GM19240 (cell line): ENCODE results near the gene IL1RAP.
"Not testable (repeated sequence)": the region's sequence is repeated elsewhere in the genome, so short reads cannot be mapped to it uniquely, and the experiment has no call there.

ENCODE experiments used
- DNase-seq: peaks from one replicate; pipeline ENCODE4 v3.0.0; 2011; ENCODE audit warnings: low spot score; ENCODE audit not compliant: insufficient read length

Gene IL1RAP

DNA sequence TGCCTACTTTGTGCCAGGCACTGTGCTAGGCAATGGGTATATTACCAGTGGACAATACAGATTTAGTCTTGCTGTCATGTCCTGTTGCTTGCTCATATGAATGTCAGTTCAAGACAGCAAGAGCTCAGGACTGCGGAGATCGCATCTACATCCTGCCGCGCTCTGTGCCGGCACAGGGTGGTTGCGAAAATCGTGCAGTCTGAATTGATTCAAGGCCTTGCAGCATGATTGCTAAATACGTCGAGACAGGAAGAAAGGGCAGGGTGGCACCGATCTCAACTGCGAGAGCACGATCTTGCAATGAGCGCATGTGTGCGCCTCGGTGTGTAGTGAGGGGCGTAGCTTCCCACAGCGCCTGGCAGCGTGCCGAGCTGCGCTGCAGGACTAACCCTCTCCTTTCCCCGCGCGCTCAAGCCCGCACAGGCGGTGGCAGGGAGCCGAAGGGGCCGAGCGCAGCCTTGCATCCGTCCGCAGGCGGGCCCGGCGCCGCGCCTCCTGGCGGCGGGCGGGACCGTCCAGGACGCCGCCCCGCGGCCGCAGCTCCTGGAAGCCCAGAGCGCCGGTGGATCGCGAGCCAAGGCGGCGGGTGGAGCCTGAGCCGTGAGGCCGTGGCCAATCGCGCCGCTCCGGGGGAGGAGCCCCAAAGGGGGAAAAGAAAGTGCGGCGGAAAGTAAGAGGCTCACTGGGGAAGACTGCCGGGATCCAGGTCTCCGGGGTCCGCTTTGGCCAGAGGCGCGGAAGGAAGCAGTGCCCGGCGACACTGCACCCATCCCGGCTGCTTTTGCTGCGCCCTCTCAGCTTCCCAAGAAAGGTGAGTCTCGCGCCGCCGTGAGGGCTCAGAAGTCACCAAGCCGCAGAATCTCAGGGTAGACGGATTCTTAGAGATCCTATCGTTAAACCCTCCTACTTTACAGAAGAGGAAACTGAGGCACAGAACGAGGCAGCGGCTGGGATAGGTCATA lies at the start of gene IL1RAP:
TSS of gene IL1RAP (plus strand) at position 677 of the 962 bp plus-strand sequence. CDS start 50,205 bp downstream, outside the sequence.
- DNase-seq: peak; percentile 75

DNA sequence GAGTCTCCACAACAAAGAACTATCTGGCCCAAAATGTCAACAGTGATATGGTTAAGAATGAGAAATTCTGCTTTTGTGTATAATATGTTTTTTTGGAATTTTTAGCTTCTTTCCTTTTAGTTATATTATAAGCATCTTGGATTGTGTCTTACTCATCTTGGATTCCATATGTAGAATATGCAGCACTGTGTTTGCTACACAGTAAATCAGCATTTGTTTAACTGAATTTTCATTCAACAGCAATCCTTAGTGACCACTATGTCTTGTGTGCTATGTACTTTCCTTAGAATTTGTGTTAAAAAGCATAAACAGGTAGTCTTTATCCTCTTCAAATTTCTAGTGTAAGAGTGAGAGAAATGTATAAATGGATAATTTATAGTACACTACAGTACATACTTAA lies 46.0 kb upstream of the IL1RAP start:
- DNase-seq: no peak

DNA sequence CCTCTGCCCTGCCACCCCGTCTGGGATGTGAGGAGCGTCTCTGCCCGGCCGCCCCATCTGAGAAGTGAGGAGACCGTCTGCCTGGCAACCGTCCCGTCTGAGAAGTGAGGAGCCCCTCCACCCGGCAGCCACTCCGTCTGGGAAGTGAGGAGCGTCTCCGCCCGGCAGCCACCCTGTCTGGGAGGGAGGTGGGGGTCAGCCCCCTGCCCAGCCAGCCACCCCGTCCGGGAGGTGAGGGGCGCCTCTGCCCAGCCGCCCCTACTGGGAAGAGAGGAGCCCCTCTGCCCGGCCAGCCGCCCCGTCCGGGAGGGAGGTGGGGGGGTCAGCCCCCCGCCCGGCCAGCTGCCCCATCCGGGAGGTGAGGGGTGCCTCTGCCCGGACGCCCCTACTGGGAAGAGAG lies 40.6 kb upstream of the IL1RAP start:
- DNase-seq: not testable (repeated sequence)

DNA sequence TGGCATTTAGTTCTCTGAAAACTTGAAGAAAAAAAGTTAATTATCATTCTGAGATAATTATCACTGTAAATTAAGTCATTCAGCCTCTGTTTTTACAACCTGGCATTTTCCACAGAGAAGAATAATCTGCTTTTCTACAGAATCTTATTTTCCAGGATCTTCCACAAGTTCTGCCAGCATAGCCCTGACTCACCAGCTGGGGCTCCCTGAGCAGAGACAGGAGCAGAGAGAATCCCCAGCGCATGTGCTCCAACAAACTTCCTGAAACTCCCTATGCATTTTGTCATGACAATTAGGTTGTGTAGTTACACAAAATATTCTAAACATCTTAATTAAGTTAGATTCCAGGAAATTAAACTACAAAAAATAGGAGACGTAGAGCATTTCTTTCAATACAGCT lies 32.1 kb upstream of the IL1RAP start:
- no peak for DNase-seq

DNA sequence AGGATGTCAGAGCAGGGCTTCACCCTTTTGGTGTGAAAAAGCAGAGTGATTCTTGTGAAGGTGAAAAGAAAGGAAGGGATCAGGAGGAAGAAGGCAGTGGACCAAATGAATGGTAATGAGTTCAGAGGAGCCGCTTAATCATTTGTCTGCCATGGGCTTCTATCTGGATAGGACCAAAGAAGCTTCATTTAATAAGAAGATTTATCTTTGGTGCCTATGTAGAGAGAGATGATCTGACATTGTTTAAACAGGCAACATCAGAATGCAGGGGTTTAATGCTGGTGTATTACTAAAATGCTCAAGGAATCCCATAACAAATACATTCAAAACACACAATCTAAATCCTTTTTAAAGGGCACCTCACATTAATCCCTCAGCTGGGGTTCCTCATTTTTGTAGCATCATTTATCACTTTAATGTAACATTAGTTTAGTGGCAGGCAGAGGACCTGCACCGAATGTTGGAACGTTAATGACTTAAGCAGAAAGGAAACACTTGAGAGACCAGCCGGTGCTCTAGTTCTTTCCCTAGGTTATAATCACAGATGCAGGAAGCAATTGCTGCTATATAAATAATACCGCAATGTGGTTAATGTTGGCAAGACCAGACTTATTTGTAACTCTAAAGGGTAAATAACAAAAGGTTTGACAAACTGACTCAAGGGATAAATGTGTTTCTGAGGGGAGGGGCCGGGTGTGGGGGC lies 27.9 kb upstream of the IL1RAP start:
- no peak for DNase-seq

DNA sequence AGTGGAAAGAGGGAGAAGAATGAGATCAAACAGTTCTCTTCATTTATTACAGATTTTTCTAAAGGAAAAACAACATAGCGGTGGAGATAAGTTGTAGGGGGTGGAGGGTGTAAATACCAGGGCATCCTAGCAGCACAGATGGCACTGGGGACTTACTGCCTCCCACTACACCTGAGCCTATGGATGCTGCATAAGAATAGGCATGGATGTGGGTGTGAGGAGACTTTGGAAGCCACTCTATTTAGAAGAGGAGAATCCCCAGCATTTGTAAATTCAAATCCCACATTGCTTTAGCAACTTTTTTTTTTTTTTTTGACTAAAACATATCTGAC lies 27.4 kb upstream of the IL1RAP start:
- DNase-seq: no peak

GRCh38 chr3:190486908-190487607 lies 26.8 kb upstream of the IL1RAP start:
- DNase-seq: no peak

DNA sequence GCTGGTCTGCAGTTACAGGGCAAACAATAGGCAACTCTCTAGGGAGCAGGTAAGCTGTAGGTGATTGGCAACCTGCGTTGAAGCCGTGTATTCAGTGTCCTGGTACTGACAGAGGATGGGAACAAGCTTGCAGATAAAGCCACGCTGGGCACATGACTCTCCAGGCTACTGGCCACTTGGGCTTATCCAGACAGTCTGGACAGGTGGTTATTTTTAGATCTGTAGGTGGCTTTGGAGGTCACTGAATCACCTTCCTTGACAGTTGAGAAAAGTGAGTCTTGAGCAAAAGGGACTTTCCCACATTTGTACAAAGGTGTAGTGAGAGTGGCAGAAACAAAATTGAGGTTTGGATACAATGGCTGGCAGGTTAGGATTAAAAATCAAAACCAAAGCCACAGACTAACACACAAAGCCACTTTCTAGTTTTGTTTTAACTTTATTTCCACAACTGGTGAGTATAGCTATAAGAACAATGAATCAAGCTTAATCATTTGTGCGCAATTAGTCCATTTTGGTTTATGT lies 22.3 kb upstream of the IL1RAP start:
- no peak for DNase-seq

DNA sequence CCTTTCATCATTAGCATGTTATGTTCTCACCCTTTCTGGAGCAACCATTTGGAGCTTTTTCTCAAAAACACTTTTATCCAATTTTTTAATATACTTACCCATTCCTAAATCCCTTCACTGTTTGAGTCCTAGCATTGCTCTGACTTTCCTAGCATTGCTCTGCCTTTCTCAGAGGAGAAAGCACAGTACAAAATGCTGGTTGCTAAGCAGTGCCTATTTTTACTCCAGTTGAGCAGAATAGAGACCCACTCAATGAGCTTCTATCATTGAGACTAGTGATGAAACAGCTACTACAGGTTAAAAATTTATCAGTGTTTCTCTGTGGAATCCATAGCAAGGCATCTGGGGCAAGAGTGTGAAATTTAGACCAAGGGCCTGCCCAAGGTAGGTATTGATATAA lies 21.8 kb upstream of the IL1RAP start:
- no peak for DNase-seq

DNA sequence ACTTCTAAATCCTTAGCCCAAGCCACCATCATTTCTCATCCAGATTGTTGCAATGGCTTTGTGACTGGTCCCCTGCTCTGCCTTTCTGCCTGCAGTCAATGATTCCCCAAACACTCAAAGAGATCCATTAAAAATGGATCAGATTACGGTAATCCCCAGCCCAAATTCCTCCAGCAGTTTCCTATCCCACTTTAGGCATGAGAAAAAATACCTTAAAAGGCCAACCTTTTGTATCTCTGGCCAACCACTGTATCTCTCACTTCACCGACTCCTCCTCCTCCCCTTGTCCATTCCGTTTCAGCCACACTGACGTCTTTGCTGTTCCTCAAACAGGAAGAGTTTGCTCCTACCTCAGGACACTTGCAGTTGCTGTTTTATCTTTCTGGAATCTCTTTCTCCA lies 20.9 kb upstream of the IL1RAP start:
- DNase-seq: no peak

DNA sequence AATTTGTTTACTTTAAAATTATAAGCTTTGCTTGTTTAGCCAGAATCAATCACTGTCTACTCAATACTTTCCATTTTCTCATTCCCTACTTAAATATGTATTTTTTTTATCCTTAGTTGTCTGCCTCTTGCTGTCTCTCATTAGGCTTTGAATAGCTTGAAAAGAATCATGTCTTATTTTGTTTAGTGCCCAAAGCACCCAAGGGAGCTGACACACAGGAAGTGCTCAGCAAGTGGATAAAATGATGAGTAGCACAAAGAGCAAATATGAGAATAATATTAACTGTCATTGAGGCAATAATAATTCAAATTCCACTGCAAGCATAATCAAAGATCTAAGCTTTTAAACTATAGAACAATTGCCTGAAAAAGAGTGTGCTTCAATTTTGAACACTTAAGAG lies 19.0 kb upstream of the IL1RAP start:
- DNase-seq: no peak

- no peak for DNase-seq
Measured at GRCh38 chr3:190495354-190495753, 18.5 kb upstream of the IL1RAP start.

DNA sequence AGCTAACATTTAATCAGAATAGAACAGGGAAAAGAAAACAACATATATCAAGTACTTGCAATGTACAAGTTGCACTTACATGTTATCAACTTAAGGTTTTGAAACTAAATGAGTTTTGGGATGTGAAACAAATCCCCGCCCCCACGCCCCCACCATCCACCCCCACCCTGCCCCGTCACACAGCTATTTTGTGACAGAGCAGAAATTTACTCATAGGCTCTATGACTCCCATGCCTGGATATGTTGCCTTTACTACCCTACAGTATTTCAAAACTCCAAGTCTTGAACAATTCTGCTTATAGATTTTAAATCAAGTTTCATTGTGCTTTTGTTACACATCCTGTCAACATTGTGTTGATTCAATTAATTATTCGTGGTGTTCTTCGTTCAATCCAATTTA lies 18.1 kb upstream of the IL1RAP start:
- no peak for DNase-seq

DNA sequence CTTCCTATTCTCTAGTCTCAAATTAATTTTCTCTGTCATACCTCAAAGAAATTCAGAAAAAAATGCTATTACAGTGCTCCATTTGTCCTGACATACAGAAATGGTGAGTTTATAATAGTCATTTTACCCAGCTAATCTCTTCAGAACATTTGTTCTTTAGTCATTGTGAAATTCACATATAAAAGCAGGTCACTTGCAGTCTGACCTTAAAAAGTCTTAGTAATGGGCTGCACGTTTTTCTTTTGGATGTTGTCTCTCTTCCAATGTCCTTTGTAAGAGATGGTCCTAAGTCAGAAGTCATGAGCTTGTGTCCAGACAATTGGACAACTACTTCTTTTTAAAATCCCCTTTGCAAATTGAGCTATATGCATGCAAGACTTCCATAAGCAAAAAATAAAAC lies 17.0 kb upstream of the IL1RAP start:
- DNase-seq: no peak

GRCh38 chr3:190497811-190498210 lies 16.1 kb upstream of the IL1RAP start:
- DNase-seq: no peak

- no peak for DNase-seq
Measured at GRCh38 chr3:190498293-190498692, 15.6 kb upstream of the IL1RAP start.

DNA sequence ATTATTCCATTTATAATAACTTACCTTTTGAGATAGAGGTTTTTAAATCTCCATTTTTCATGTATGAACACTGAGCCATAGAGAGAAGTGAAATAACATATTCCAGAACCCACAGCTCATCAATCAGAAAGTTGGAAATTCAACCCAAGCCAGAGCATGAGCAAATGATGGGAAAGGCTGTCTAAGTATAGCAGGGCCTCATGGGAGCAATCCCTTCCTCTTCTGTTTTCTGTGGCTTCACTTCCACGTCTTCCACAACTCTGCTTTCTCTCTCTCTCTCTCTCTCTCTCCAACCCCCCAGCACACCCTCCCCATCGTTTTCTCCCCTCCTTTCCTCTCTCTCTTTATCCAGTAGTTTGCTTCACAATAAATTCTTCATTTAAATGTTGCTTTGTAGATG lies 14.8 kb upstream of the IL1RAP start:
- DNase-seq: no peak

DNA sequence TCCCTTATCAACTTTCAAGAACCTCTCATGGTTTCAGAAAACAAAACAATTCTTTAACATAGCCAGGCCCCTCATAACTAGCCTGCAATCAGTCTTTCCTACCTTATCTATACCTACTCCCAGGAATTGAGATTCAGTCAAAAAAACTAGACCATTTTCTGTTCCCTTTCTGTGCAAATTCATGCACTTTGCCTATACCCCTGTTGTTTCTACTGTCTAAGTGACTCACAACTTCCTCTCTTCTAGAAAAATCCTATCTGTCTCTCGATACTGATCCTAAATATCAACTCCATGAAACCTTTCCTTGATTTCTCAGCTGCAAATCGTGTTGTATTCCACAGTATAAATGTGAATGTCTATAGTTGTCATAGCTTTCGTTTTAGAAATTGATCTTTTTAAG lies 10.9 kb upstream of the IL1RAP start:
- DNase-seq: no peak

DNA sequence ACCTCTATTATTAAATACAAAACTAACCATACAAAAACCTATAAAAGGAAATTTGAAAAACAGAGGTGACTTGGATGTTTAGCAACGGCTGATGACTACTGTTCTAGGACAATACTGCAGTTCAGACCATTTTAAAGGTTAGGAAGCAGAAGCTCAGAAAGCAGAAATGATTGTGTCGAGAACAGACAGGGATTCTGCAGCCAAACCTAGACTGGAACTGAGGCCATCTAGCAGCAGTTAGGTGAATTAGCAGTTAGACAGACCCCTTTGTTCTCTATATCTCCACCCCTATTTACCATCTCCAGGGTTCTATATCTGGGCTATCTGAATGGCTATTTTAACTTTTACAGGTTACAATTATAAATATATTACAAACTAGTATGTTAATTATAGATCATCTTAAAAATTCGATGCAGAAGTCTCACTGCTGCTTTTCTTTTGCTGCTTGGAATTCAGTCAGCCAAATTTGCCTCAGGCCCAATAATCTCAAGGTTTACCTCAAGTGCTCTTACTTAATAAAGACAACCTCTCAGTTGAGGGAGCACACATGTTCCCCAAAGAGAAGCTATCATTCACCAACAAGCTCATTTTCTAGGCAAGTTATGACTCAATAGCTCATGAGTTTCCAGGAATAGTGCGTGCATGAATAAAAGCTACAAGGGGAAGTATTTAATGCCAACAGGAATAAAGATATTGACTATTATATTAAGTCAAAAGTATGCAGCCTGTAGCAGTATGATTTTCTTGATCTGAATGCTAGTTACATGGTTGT lies 9.3 kb upstream of the IL1RAP start:
- DNase-seq: no peak

- DNase-seq: no peak
Measured at GRCh38 chr3:190505381-190506003, 8.4 kb upstream of the IL1RAP start.

GRCh38 chr3:190506271-190506670 lies 7.6 kb upstream of the IL1RAP start:
- DNase-seq: no peak
